ENCODE results near the gene REEP5.

REEP5 gene

GRCh38 chr5:112833971-112834370 lies 88.1 kb downstream of the REEP5 start:
- no peak for DNase-seq (ENCODE audit: low spot score)

- DNase-seq (ENCODE audit: low spot score) = no peak
Measured at GRCh38 chr5:112830378-112830777, 91.6 kb downstream of the REEP5 start.

Data from activated CD4-positive, alpha-beta T cell treated with anti-CD3 and anti-CD28 coated beads, Interleukin-2, Interleukin-4, amounts not matched to agents 100 ng/mL and 50 ng/mL, durations not matched to agents 16 hours and 8 hours (primary cell).